GM23338 (cell line): ENCODE measurements around the gene RELN. TPM values are rescaled to one million over a fixed set of nuclear protein-coding genes. Genes with fewer than 3 reads are reported as not detected.

Experiments
- ATAC-seq: fragments of 200-7000 bp; cut with Tn5 transposase; 3 replicates; pipeline ENCODE4 v1.9.1; 2020
- DNase-seq: peaks from one replicate; pipeline ENCODE4 v3.0.0-alpha.2; 2015; ENCODE audit warnings: low spot score
- H2AFZ ChIP-seq: fragments of 200-600 bp; sonication (generic); 2 replicates; pipeline ENCODE4 v1.8.0; 2016; ENCODE audit warnings: antibody characterized with exemption, mild to moderate bottlenecking, moderate library complexity
- H3F3A ChIP-seq: fragments of 200-600 bp; sonication (generic); replicated peaks from 2 replicates; pipeline ENCODE4 v1.8.0; 2017; ENCODE audit warnings: antibody characterized with exemption, mixed run types, low read depth
- H3K27ac ChIP-seq: fragments of 200-600 bp; sonication (generic); 2 replicates; pipeline ENCODE4 v1.6.1; 2016; ENCODE audit warnings: low read depth
- H3K27me3 ChIP-seq: fragments of 200-600 bp; sonication (generic); 2 replicates; pipeline ENCODE4 v1.8.0; 2016; ENCODE audit warnings: mild to moderate bottlenecking, mixed run types, moderate library complexity; ENCODE audit not compliant: insufficient read depth
- H3K36me3 ChIP-seq: fragments of 200-600 bp; sonication (generic); 2 replicates; pipeline ENCODE4 v1.8.0; 2016; ENCODE audit warnings: mild to moderate bottlenecking; ENCODE audit not compliant: insufficient read depth
- H3K4me1 ChIP-seq: fragments of 200-600 bp; sonication (generic); 2 replicates; pipeline ENCODE4 v1.8.0; 2016; ENCODE audit warnings: mild to moderate bottlenecking, moderate library complexity; ENCODE audit not compliant: insufficient read depth
- H3K4me2 ChIP-seq: fragments of 200-600 bp; sonication (generic); 2 replicates; pipeline ENCODE4 v1.7.1; 2017; ENCODE audit warnings: mixed run types
- H3K4me3 ChIP-seq: fragments of 200-600 bp; sonication (generic); 2 replicates; pipeline ENCODE4 v1.6.1; 2016; ENCODE audit warnings: mixed run types
- H3K79me2 ChIP-seq: fragments of 200-600 bp; sonication (generic); replicated peaks from 2 replicates; pipeline ENCODE4 v1.8.0; 2017; ENCODE audit warnings: mild to moderate bottlenecking; ENCODE audit not compliant: insufficient read depth
- H3K9me2 ChIP-seq: fragments of 200-600 bp; sonication (generic); 2 replicates; pipeline ENCODE4 v1.8.0; 2017; ENCODE audit not compliant: insufficient read depth
- H4K20me1 ChIP-seq: fragments of 200-600 bp; sonication (generic); replicated peaks from 2 replicates; pipeline ENCODE4 v1.8.0; 2017; ENCODE audit warnings: mild to moderate bottlenecking; ENCODE audit not compliant: insufficient read depth
- H3K27ac Mint-ChIP-seq: 2 replicates; pipeline ENCODE4 v1.8.0; 2020; ENCODE audit warnings: inconsistent platforms, mild to moderate bottlenecking, moderate library complexity, mixed read lengths
- H3K27me3 Mint-ChIP-seq: 3 replicates; pipeline ENCODE4 v1.8.0; 2022; ENCODE audit warnings: low read depth, mild to moderate bottlenecking, moderate library complexity, mixed read lengths, inconsistent platforms; ENCODE audit not compliant: insufficient read depth, poor library complexity
- H3K36me3 Mint-ChIP-seq: 3 replicates; pipeline ENCODE4 v1.8.0; 2021; ENCODE audit warnings: low read depth, mild to moderate bottlenecking, inconsistent platforms, moderate library complexity, mixed read lengths
- H3K4me1 Mint-ChIP-seq: 3 replicates; pipeline ENCODE4 v1.8.0; 2020; ENCODE audit warnings: mild to moderate bottlenecking, inconsistent platforms, mixed read lengths
- H3K4me3 Mint-ChIP-seq: 3 replicates; pipeline ENCODE4 v1.8.0; 2021; ENCODE audit warnings: moderate library complexity, mild to moderate bottlenecking, inconsistent platforms, mixed read lengths
- H3K9me3 Mint-ChIP-seq: 3 replicates; pipeline ENCODE4 v1.8.0; 2020; ENCODE audit warnings: moderate library complexity, mild to moderate bottlenecking, inconsistent platforms, mixed read lengths
- CREB1 ChIP-seq: fragments of 250-450 bp; sonication (Bioruptor Pico); IDR thresholded peaks from 2 replicates; pipeline ENCODE4 v1.5.0; 2020; ENCODE audit warnings: low read depth, mild to moderate bottlenecking, moderate library complexity
- ETS1 ChIP-seq: IDR thresholded peaks from 2 replicates; pipeline ENCODE4 v1.6.1; 2016; ENCODE audit warnings: antibody characterized with exemption
- EZH2 ChIP-seq: fragments of 200-600 bp; sonication (generic); IDR thresholded peaks from one replicate; pipeline ENCODE4 v1.8.0; 2017; ENCODE audit warnings: antibody characterized with exemption, mild to moderate bottlenecking, low read depth; ENCODE audit not compliant: unreplicated experiment
- EZH2phosphoT487 ChIP-seq: fragments of 200-600 bp; sonication (generic); IDR thresholded peaks from one replicate; pipeline ENCODE4 v1.8.1; 2018; ENCODE audit warnings: antibody characterized with exemption; ENCODE audit not compliant: unreplicated experiment
- JUNB ChIP-seq: IDR thresholded peaks from one replicate; pipeline ENCODE4 v1.6.1; 2016; ENCODE audit warnings: antibody characterized with exemption; ENCODE audit not compliant: unreplicated experiment
- NANOG ChIP-seq: IDR thresholded peaks from 2 replicates; pipeline ENCODE4 v1.6.1; 2016; ENCODE audit warnings: antibody characterized with exemption, borderline replicate concordance
- POLR2AphosphoS5 ChIP-seq: IDR thresholded peaks from 2 replicates; pipeline ENCODE4 v1.6.1; 2016; ENCODE audit warnings: antibody characterized with exemption, low read depth
- REST ChIP-seq: IDR thresholded peaks from one replicate; pipeline ENCODE4 v1.6.1; 2018; ENCODE audit warnings: antibody characterized with exemption; ENCODE audit not compliant: unreplicated experiment
- STAT1 ChIP-seq: IDR thresholded peaks from one replicate; pipeline ENCODE4 v1.6.1; 2016; ENCODE audit warnings: antibody characterized with exemption; ENCODE audit not compliant: unreplicated experiment
- ZNF114 ChIP-seq: fragments of 250-450 bp; sonication (Bioruptor Pico); IDR thresholded peaks from 2 replicates; pipeline ENCODE4 v1.5.0; 2020; ENCODE audit warnings: mild to moderate bottlenecking, moderate library complexity
- ZNF331 ChIP-seq: fragments of 250-450 bp; sonication (Bioruptor Pico); IDR thresholded peaks from 2 replicates; pipeline ENCODE4 v1.5.0; 2020; ENCODE audit warnings: low read depth, mild to moderate bottlenecking, moderate library complexity
- ZNF462 ChIP-seq: fragments of 250-450 bp; sonication (Bioruptor Pico); IDR thresholded peaks from 2 replicates; pipeline ENCODE4 v1.5.0; 2020; ENCODE audit warnings: mild to moderate bottlenecking, moderate library complexity
- polyA plus RNA-seq: library from polyadenylated mRNA; unstranded; fragments of >200 nt; fragmentation: Nextera tagmentation; extraction: Ambion mirVana; gene quantifications from 2 replicates; pipeline ENCODE4 v1.2.1, GENCODE V29; 2016
- total RNA-seq: library from RNA; depleted of rRNA; stranded (reverse); fragments of >200 nt; shearing (Covaris generic); gene quantifications from 2 replicates; pipeline ENCODE4 v1.2.3, GENCODE V29; 2014

RELN gene
- total and polyA plus RNA-seq, 2 experiments from 2014 or later, result 0.10 to 0.76 TPM

- TF ChIP-seq ZNF462 (CRISPR knock-in tag) (no peak), NANOG (no peak), EZH2phosphoT487 (no peak), POLR2AphosphoS5 (no peak)
Observed at GRCh38 chr7:103702454-103702853, 287.0 kb downstream of the RELN start (continued).

- Mint-ChIP-seq H3K27me3 (peaks cover 1% of the 10 kb centered on the region), H3K27ac (no peak overlapping the region), H3K4me1 (peaks cover 7% of the 10 kb centered on the region; the same call in 1 of the 3 replicates), H3K4me3 (no peak overlapping the region), H3K9me3 (no peaks in the 10 kb centered on the region), H3K36me3 (no peaks in the 10 kb centered on the region)
- Histone ChIP-seq H3K9me2 (0 out of 2 replicates have a peak, but pooled peaks cover 3% of the 10 kb centered on the region), H3F3A (no peaks in the 10 kb centered on the region), H3K36me3 (no peaks in the 10 kb centered on the region), H2AFZ (no peak overlapping the region), H3K27me3 (no peaks in the 10 kb centered on the region), H3K4me2 (no peak overlapping the region), H3K4me1 (no peaks in the 10 kb centered on the region), H3K79me2 (no peaks in the 10 kb centered on the region), H3K4me3 (no peak overlapping the region), H3K27ac (no peak overlapping the region), H4K20me1 (no peaks in the 10 kb centered on the region)
- ATAC-seq (no peak), DNase-seq (no peak)
- TF ChIP-seq ETS1 (no peak), JUNB (no peak), CREB1 (CRISPR knock-in tag) (no peak), ZNF331 (CRISPR knock-in tag) (no peak), EZH2 (no peak), NANOG (no peak), EZH2phosphoT487 (no peak), REST (no peak), STAT1 (no peak), ZNF114 (CRISPR knock-in tag) (no peak)
Observed at GRCh38 chr7:103699032-103699431, 290.4 kb downstream of the RELN start.
